Right renal cortex interstitium (tissue), 3 donors: ENCODE results near the gene CFAP74. TPM values are rescaled to one million over a fixed set of nuclear protein-coding genes. Genes with fewer than 3 reads are reported as not detected.

Experiments used
- DNase-seq, 3 donors: peaks; one replicate each; pipeline ENCODE4 v3.0.0-alpha.2; 2013; ENCODE audit warnings: low read depth in 3 of 3, low spot score in 2 of 3
- polyA plus RNA-seq, 3 donors: library from polyadenylated mRNA; unstranded; fragments of 120-200 nt; gene quantifications; one replicate each; pipeline ENCODE4 v1.2.1, GENCODE V29; 2013; ENCODE audit not compliant: insufficient read length in 3 of 3

The CFAP74 gene
- polyA plus RNA-seq, 3 donors = 0.53 to 0.71 (median 0.57) TPM

DNA sequence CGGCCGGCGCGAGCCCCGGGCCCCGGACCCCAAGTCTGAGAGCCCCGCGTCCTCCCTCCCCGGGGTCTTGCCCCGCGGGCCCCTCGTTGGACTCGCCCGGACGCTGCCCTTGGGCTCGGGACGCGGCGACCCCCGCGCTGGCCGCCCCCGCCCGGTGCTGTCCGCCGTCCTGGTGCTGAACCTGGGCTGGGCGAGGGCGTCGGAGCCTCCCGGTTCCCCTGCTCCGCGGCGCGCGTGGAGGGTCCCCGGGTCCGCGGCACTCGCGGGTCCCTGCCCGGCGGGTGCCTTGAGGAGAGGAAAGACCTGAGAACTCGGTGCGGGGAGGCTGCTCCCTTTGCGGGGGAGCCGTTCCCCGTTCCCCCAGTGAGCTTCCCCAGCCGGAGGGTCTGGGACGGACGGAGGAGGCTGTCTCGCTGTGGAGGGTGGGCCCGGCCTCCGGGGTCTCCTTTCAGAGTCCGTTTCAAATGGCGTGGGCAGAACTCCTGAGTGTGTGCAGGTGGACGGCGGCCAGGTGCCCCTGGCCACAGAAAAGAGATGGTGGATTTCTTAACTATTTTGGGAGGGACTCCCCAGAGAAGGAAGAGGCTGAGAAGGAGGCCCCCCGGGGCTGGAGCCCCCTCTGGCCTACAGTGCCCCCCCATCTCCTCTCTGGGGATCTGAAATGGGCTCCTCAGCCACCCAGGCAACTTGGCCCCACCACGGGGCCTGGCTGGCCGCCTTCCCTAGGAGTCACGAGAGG is 16.2 kb upstream of the CFAP74 start:
- peak in 1 of 3 donors; percentile 38 for DNase-seq

DNA sequence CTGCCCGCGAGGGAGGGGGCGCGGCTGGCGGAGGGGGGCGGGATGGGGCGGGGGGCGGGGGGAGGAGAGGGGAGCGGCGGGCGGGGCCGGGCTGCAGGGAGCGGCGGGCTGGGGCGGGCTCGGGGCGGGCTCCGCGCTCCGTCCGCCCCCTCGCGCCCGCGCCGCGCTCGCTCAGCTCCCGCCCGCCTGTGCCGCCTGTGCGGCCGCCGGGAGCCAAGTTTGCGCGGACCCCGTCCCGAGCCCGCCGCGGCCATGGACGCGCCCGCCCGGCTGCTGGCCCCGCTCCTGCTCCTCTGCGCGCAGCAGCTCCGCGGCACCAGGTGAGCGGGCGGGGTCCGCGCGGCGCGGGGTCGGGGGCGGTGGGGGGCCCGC is 15.6 kb upstream of the CFAP74 start, which contains the start of gene GABRD:
TSS of gene GABRD (plus strand) at position 174 of the 372 bp plus-strand sequence. CDS start at position 253, 79 bp downstream.
- DNase-seq = no peak

DNA sequence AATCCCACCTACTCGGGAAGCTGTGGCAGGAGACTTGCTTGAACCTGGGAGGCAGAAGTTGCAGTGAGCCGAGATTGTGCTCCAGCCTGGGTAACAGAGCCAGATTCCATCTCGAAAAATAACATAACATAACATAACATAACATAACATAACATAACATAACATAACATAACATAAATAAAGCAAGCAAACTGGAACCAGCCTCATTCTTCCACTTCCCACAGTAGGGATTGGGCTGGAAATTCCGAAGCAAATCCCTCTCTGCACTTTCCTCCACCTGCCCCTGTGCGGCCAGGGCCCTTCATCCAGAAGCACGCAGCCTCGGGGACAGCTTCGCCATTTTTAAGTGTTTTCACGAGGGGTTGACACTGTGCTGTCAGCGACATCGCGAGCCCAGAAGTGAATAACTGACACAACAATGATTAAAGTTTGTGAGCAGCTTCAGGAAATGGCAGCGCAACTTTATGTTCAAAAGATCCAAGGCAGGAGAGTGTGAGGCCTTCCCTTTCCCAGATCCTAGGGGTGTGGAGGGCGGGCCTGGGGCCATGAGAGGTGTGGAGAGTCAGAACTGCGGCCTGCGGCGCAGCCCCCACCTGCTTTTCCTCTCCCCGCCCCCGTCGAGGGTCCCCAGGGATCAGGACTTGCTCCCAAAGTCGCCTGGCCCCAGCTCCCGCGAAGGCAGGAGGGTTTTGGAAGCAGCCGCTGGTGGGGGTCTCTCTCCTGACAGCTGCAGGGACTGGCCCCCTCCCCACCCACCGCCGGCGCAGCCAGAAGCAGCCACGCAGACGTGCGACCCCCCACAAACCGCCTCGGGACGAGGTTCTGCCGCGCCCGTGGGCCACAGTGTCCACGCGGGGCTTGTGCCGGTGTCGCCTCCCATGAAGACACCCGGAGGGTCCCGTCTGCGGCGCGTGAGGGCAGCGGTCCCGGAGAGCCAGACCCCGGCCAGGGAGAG is 14.9 kb upstream of the CFAP74 start:
- DNase-seq = no peak

DNA sequence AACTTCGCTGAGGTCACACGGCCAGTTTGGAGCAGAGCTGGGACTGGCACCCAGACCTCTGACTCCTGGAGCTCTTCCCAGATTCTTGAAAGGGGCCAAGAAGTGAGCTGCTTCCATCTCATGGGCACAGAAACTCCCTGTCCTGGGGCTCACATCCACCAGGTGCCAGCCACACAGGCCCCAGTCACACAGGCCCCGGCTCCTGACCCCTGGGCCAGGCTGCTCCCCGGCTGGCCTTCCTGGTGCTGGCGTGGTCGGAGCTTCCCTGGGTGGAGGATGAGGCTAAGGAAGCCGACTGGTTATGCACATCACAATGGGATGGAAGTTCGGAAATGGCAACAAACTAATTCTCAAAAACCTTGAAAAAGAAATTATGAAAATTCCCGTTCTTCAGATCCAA is 12.5 kb upstream of the CFAP74 start:
- DNase-seq = no peak

DNA sequence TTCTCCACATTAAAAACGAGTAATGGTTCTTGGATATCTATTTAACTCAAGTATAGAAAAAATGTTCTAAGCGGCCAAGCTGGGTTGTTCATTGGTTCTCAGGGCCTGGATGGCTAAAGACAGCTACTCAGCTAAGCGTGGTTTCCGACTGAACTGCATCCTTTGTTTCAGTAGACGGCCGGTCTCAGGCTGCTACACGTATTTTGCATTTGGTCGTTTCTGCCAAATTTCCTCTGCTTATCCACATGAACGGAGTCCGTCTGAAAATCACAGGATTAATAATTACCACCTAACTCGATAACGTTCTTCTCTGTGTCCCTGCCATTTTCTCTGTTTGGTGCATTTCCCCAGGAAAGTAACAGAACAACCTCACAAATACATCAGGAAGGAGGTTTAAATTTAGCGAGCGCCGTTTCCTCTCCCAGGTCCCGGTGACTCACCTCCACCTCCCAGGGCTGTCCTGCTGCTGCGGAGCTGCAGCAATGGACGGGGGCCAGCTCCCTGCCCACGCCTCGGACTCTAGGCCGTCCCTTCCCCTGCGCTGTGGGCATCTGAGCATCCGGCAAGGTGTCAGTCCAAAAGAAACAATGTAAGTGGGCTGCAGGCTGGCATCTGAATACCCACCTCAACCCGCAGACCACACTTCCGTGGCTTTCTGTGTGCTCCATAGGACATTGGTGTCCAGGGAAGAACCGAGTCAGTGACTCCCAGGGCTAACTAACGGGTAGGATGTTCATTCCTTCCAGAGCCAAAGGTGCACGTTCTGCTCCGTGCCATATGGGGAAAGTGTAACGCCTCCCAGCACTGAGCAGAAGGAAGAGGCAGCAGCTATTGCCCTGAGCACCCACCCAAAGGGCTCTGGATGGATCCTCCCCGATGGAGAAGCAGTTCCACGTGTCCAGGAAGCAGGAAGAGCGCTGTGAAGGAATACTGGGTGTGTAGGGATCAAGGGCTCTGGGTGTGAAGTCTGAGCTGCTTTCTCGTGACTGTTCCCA is 11.5 kb upstream of the CFAP74 start:
- DNase-seq = no peak

DNA sequence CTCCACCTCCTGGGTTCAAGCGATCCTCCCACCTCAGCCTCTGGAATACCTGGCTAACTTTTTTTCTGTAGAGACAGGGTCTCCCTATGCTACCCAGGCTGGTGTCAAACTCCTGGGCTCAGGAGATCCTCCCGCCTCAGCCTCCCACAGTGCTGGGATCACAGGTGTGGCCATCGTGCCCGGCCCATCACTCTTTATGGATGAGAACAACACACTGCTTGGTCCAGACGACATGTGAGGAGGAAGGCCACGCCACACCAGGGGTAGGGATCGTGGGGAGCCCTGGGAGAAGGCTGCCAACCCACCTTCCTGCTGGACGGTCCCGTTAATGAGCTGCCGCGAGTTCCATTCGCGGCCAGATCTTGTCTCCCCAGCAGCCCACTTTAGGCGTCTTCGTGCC is 10.6 kb upstream of the CFAP74 start:
- no peak for DNase-seq

DNA sequence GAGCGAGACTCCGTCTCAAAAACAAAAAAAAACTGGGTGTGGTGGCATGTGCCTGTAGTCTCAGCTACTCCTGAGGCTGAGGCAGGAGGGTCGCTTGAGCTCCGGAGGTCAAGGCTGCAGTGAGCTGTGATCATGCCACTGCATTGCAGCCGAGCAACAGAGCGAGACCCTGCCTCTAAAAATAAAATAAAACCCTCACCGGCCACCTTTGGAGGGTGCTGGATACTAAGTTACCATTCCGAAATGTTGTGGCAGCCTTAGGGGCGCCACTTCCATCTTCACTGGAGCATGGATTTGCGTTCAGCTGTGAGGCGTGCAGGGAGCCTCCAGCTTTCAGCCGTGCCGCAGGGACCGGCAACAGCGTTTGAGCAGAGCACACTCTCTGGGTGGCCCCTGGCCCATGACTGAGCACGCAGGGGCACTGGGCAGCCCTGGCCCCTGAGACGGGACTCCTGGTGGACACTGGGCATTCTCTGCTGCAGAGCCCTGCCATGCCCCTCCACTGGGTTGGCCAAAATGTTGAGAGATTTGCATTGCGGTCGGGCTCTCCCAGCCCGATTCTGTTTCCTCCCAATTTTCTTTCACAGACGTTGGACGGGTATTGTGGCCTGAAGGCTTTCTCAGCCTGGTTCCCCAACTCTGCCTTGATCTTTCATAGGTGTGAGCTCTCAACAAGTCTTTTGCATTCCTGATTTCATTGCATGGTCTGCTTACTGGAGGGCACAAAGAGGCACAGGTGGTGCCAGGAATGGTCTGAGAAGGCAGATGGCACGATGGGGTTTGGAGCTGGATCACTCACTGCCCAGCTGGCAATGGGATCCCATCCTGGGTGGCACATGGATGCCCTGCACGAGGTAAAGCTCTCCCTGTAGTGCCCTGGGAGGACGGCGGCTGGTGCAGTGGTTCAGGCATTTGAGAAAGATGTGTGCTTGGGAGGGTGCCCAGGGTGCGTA is 5.8 kb upstream of the CFAP74 start:
- DNase-seq = peak in 1 of 3 donors; percentile 27

DNA sequence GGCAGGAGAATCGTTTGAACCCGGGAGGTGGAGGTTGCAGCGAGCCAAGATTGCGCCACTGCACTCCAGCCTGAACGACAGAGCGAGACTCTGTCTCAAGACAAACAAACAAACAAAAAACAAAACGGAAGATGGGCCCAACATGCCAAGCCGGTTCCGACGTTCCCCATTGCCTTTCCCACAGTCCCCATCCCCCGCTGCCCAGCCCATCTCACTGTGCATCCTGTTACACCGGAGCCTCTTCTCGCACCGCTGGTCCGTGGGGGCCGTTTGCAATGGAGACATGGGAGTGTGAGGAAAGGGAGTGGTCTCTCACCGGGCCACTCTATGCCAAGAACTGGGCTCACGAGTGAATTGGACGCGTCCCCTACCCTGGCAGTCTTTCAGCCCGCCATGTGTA is 1.3 kb upstream of the CFAP74 start:
- DNase-seq = no peak

DNA sequence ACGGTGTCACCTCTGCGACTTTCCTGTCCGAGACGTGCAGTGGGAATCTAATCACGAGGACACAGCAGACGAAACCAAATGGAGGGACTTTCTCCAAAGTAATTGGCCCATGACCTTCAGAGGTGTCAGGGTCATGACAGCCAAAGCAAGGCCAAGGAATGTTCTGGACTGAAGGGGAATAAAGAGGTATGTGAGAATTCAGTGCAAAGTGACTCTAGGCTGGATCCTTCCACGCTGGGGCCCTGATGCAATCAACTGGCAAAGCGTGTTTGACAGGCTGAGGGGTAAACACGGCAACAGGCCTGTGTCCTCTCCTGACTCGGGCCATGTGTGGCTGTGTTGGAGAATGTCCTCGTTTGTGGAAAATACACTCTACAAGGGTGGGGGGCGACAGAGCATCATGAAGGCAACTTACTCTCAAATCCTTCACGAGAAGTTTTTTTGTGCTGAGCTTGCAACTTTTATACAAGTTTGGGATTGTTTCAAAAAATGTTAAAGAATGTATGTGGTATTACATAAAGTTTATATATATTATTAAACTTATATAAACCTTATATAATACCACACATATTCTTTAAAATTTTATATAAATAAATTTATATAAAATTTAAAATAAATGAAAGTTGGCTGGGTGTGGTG is 1.7 kb downstream of the CFAP74 start:
- DNase-seq = no peak

DNA sequence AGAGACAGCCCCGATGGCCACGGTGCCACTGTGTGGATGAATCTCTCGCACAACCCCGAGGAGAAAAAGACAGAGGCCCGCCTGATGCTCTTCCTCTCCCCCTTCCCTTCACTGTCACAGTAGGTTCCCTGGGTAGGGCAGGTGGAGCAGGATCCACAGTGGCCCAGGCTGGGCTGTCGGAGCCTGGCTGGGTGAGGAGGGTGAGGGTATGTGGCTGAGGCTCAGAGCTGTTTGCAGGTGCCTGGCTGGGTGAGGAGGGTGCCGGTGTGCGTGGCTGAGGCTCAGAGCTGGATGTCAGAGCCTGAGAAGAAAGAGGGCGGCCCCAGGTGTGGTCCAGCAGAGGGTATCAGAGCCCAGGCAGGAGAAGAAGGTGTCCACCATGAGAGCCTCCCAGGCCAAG is 2.7 kb downstream of the CFAP74 start:
- no peak for DNase-seq

DNA sequence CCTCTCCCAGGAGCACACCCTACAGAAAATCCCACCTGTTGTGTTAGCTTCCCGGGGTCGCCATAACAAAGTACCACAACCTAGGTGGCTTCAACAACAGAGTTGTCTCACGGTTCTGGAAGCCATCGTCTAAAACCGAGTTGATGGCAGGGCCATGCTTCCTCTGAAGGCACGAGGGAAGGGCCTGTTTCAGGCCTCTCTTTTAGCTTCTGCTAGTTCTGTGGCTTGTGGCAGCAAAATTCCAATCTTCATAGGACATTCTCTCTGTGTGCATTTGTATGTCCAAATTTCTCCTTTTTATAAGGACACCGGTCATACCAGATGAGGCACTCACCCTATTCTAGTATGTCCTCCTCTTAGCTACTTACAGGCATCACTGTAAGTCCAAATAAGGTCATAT is 3.2 kb downstream of the CFAP74 start:
- DNase-seq = no peak

DNA sequence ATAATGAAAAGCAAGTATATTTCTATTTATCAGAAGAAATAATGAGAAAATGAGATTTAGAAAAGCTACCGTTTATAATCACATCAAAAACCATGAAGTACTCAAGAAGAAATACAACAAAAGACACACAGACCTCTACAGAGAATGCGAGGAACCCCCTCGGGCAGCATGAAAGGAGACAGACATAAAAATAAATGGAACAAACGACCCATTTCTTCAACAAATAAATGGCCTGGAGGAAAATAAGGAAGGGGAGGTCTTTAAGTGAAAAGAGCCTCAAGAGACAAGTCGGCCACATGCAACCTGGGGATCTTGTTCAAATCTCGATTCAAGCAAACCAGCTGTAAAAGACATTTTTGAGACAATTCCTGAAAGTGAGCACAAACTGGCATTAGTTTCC is 6.0 kb downstream of the CFAP74 start:
- no peak for DNase-seq

DNA sequence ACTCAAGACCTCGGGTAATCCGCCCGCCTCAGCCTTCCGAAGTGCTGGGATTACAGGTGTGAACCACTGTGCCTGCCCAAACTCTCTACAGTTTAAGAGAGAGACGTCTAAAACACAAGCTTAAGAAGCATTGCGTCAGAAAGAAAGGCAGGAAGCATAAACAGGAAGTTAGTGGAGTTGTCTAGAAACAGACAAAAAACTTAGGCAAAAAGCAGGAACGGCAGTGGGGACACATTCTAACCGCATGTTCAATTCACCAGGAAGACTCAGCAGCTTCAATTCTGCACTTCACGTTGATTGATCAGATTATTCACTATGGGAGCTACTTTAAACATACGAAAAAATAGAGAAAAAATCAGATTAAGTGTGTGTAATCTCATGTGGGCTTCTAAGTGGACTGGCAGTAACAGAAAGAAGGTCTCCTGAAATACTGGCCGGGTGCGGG is 7.4 kb downstream of the CFAP74 start:
- DNase-seq = no peak

DNA sequence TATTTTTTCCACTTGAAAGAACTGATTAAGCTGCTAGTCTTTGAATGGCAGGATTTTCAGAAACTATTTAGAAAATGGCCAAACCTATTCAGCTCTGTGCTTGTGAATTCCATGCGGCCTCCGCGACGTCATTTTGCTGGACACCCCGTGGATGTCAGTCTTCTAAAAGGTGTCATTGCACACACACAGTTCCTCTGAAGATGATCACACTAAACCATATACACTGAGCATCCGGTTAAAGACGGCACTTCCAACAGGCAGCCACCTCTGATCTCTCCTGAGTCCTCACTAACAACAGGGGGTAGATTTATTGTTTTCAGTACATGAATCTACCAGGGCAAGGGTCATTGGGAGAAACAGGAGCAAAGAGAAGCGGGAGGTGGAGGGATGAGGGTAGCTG is 9.1 kb downstream of the CFAP74 start:
- DNase-seq = no peak

DNA sequence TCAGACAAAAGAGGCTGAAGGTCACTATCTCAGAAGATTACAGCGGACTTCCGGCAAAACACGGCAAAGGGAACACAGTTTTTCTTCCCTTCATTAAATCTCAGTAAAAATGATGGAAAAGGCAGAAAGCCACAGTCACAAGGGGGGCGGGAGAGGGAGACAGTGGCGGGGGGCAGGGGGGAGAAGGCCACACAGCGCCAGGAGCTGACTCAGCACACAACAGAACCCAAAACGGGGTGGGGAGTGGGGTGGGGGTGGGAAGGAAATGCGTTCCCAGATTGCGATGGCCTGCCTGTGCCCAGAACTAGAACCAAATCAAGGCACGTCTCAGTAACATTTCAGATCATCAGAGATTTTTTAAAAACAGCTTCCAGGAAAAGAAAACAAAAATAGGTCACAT is 13.4 kb downstream of the CFAP74 start:
- no peak for DNase-seq

DNA sequence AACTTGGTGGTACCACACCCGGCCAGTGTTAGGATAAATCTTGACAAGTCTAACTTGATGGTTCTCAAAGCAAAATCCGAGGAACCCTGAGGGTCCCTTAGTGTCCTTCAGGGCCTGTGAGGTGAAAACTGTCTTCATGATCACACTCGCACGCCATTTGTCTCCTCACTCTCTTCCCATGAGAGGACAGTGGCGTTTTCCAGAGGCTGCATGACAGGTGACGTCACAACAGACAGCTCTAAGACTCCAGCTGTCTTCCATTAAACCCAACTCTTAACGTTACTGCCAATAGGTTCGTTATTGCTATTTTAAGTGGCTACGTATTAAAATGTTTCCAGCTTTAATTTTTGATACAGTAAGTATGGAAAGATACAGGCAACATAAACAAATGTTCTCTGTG is 13.8 kb downstream of the CFAP74 start:
- DNase-seq = no peak

DNA sequence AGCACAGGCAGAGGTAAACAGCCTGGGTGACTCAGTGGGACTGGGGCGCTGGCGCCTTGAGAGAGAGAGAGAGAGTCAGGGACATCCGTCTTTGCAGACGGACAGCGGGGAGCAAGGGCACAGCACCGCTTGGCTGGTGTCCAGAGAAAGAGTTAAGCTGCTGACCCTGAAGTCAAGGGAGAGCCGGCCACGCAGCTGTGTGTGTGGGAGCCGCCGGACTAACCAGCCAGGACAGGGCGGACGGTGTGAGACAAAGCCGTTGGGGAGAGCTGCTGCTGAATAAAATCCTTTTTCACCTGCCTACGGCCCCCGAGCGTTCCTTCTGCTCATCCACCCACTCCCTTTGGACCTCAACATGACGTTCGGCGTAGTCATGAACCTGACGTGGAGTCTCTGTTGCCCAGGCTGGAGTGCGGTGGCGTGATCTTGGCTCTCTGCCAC is 14.5 kb downstream of the CFAP74 start:
- no peak for DNase-seq

DNA sequence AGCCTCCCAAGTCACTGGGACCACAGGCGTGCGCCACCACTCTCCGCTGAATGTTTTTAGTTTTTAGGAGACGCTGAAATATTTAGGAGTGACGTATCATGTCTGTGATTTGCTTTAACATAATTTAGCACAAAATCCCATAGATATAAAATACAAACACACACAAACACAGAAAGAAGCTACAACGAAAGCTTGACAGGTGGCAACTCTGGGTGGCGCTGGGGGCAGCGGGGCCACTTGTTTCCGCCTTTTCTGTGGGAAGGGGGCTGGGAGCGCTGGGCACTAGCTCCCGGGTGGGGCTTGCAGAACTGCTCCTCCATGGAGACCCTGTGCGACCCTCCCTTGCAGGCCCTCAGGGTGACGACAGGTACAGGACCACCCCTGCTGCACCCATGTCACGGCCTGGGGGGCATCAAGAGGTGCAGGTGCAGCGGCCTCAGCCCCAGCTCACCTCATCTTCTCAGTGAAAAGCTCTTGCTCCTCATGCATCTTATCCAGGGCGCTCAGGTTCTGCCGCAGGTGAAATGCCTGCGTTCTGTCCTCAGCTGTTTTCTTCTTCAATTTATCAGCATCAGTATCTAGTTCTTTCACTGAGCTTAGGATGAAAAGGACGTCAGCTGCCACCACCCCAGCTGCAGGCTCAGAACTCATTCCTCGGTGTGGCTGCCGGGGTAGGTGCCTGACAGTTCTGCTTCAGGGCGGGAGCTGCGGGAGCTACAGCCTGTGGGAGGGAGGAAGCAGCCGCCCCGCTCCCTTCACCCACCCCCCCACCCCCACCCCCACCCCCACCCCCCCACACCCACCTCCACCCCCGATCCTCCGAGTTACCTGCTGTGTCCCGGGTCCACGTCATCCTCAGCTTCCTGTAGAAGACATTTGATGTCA is 15.3 kb downstream of the CFAP74 start:
- DNase-seq = no peak
